IMR-90 (cell line): ENCODE data around the gene GRIN2B. TPM values are rescaled to one million over a fixed set of nuclear protein-coding genes. Genes with fewer than 3 reads are reported as not detected.
A peak's percentile ranks its signal among the peaks of the same experiment; 100 is the strongest.

ENCODE experiments used
- ATAC-seq: fragments of 200-7000 bp; cut with Tn5 transposase; 2 replicates; pipeline ENCODE4 v1.9.1; 2020; ENCODE audit warnings: low read depth, mild to moderate bottlenecking, moderate library complexity
- BruUV-seq: library from RNA; stranded (reverse); fragments of 400-500 nt; replicated peaks from 2 replicates; lab custom pipeline; 2021; lab: Mats Ljungman, UMichigan
- CTCF ChIA-PET: fragments of 300-600 bp; formaldehyde crosslinking; extraction: SDS; loops from one replicate; lab custom pipeline; 2021; ENCODE audit warnings: antibody characterized with exemption; lab: Yijun Ruan, JAX
- POLR2A ChIA-PET: fragments of 300-600 bp; sonication (Branson Sonifier 250); formaldehyde crosslinking; loops from one replicate; lab custom pipeline; 2022; ENCODE audit warnings: antibody characterized with exemption; ENCODE audit not compliant: unreplicated experiment; lab: Charles Lee
- DNase-seq: peaks from one replicate; pipeline ENCODE4 v3.0.0; 2013
- H2AFZ ChIP-seq: replicated peaks from 2 replicates; pipeline ENCODE3; 2013; ENCODE audit warnings: low read length, mild to moderate bottlenecking; ENCODE audit not compliant: poor library complexity
- H2AK5ac ChIP-seq: 2 replicates; pipeline ENCODE4 v1.6.1; 2013; ENCODE audit warnings: low read depth, low read length, inconsistent platforms
- H2AK9ac ChIP-seq: replicated peaks from 2 replicates; pipeline ENCODE3; 2013; ENCODE audit warnings: mild to moderate bottlenecking, low read depth, low read length, moderate library complexity; ENCODE audit not compliant: poor library complexity
- H2BK120ac ChIP-seq: 2 replicates; pipeline ENCODE4 v1.6.1; 2013; ENCODE audit warnings: low read depth, low read length, inconsistent platforms
- H2BK15ac ChIP-seq: 3 replicates; pipeline ENCODE4 v1.6.1; 2013; ENCODE audit warnings: low read depth, low read length, inconsistent platforms
- H2BK20ac ChIP-seq: 2 replicates; pipeline ENCODE4 v1.6.1; 2013; ENCODE audit warnings: low read depth, mild to moderate bottlenecking, inconsistent platforms, low read length, moderate library complexity
- H2BK5ac ChIP-seq: 2 replicates; pipeline ENCODE4 v1.6.1; 2013; ENCODE audit warnings: mild to moderate bottlenecking, low read depth, low read length, inconsistent platforms; ENCODE audit not compliant: poor library complexity, severe bottlenecking
- H3K14ac ChIP-seq: replicated peaks from 2 replicates; pipeline ENCODE4 v1.6.1; 2013; ENCODE audit warnings: low read depth, low read length, inconsistent platforms
- H3K18ac ChIP-seq: 2 replicates; pipeline ENCODE4 v1.6.1; 2013; ENCODE audit warnings: low read depth, low read length, control low read depth
- H3K23ac ChIP-seq: 2 replicates; pipeline ENCODE4 v1.6.1; 2013; ENCODE audit warnings: low read depth, low read length, inconsistent platforms
- H3K27ac ChIP-seq: 2 replicates; pipeline ENCODE4 v1.5.1; 2013; ENCODE audit warnings: mild to moderate bottlenecking, control low read depth, low read length; ENCODE audit not compliant: insufficient read depth
- H3K27me3 ChIP-seq: 2 replicates; pipeline ENCODE4 v1.6.1; 2013; ENCODE audit warnings: low read length; ENCODE audit not compliant: control insufficient read depth, insufficient read depth
- H3K36me3 ChIP-seq: 2 replicates; pipeline ENCODE4 v1.6.1; 2013; ENCODE audit warnings: low read length, mixed read lengths; ENCODE audit not compliant: control insufficient read depth, insufficient read depth
- H3K4ac ChIP-seq: 2 replicates; pipeline ENCODE4 v1.6.1; 2013; ENCODE audit warnings: low read depth, low read length, inconsistent platforms
- H3K4me1 ChIP-seq: 2 replicates; pipeline ENCODE4 v1.6.1; 2013; ENCODE audit warnings: low read length, mixed read lengths; ENCODE audit not compliant: control insufficient read depth, insufficient read depth
- H3K4me2 ChIP-seq: 2 replicates; pipeline ENCODE4 v1.6.1; 2013; ENCODE audit warnings: low read depth, mild to moderate bottlenecking, control low read depth, low read length, moderate library complexity
- H3K4me3 ChIP-seq: 2 replicates; pipeline ENCODE4 v1.5.1; 2013; ENCODE audit warnings: low read depth, mild to moderate bottlenecking, control low read depth, low read length, moderate library complexity; ENCODE audit not compliant: insufficient read depth
- H3K56ac ChIP-seq: 2 replicates; pipeline ENCODE4 v1.6.1; 2013; ENCODE audit warnings: low read length, inconsistent platforms; ENCODE audit not compliant: insufficient read depth; ENCODE audit errors: extremely low read depth
- H3K79me1 ChIP-seq, 2 experiments: 2 replicates each; pipeline ENCODE4 v1.6.1; 2013; ENCODE audit warnings: low read length in 2 of 2, inconsistent platforms in 1 of 2, low read depth in 1 of 2
- H3K9ac ChIP-seq: 2 replicates; pipeline ENCODE4 v1.6.1; 2013; ENCODE audit warnings: low read depth, low read length, control low read depth
- H3K9me1 ChIP-seq: 2 replicates; pipeline ENCODE4 v1.6.1; 2013; ENCODE audit warnings: low read length, inconsistent platforms; ENCODE audit not compliant: insufficient read depth
- H3K9me3 ChIP-seq: 2 replicates; pipeline ENCODE4 v1.6.1; 2013; ENCODE audit warnings: low read length; ENCODE audit not compliant: control insufficient read depth, insufficient read depth
- H4K20me1 ChIP-seq: 2 replicates; pipeline ENCODE4 v1.6.1; 2013; ENCODE audit warnings: low read length, inconsistent platforms; ENCODE audit not compliant: insufficient read depth
- H4K5ac ChIP-seq: 2 replicates; pipeline ENCODE4 v1.6.1; 2013; ENCODE audit warnings: mild to moderate bottlenecking, low read depth, low read length, control low read depth
- H4K8ac ChIP-seq, 2 experiments: 2 replicates each; pipeline ENCODE4 v1.6.1; 2013; ENCODE audit warnings: low read depth in 2 of 2, low read length in 2 of 2, control low read depth in 1 of 2, inconsistent platforms in 1 of 2
- H4K91ac ChIP-seq: 2 replicates; pipeline ENCODE4 v1.6.1; 2013; ENCODE audit warnings: low read depth, low read length, inconsistent platforms; ENCODE audit not compliant: insufficient read depth
- CEBPB ChIP-seq: IDR thresholded peaks from 2 replicates; pipeline ENCODE4 v1.6.1; 2012; ENCODE audit warnings: low read depth, low read length, improper control_type of control experiment
- FOS ChIP-seq: fragments of 150-350 bp; IDR thresholded peaks from 2 replicates; pipeline ENCODE4 v1.6.1; 2016; ENCODE audit warnings: low read depth, low read length
- MAFK ChIP-seq: IDR thresholded peaks from 2 replicates; pipeline ENCODE4 v1.6.1; 2012; ENCODE audit warnings: low read depth, low read length, improper control_type of control experiment
- MAZ ChIP-seq: IDR thresholded peaks from 2 replicates; pipeline ENCODE4 v1.6.1; 2012; ENCODE audit warnings: low read depth, mild to moderate bottlenecking, low read length, improper control_type of control experiment, moderate library complexity, borderline replicate concordance
- NFE2L2 ChIP-seq: fragments of 150-350 bp; IDR thresholded peaks from 2 replicates; pipeline ENCODE4 v1.6.1; 2016; ENCODE audit warnings: low read depth, mild to moderate bottlenecking, low read length
- POLR2A ChIP-seq: IDR thresholded peaks from 2 replicates; pipeline ENCODE4 v1.6.1; 2012; ENCODE audit warnings: mild to moderate bottlenecking, low read depth, low read length
- RAD21 ChIP-seq: IDR thresholded peaks from 2 replicates; pipeline ENCODE4 v1.6.1; 2012; ENCODE audit warnings: low read length, improper control_type of control experiment
- RFX5 ChIP-seq: IDR thresholded peaks from 2 replicates; pipeline ENCODE4 v1.8.0; 2012; ENCODE audit warnings: low read depth, mild to moderate bottlenecking, low read length, moderate library complexity
- WGBS, 2 experiments: methylation state at CpG; one replicate each; pipeline versions ENCODE4 v1.1.5 to v1.1.7; 2013; ENCODE audit warnings: missing lambda C conversion rate in 2 of 2; ENCODE audit not compliant: insufficient read length in 1 of 2; ENCODE audit errors: extremely low coverage in 2 of 2; 5-methylcytosine and 5-hydroxymethylcytosine counted together
- dilution Hi-C: fragments of 300-500 bp; cut with HindIII; formaldehyde crosslinking; loops from one replicate; pipeline ENCODE4 v1.14.3; 2018; ENCODE audit warnings: low sequenced_read_pairs; ENCODE audit not compliant: unreplicated experiment
- in situ Hi-C: fragments of 300-500 bp; cut with MboI; formaldehyde crosslinking; loops from 3 replicates; pipeline ENCODE4 v1.14.3; 2019; ENCODE audit warnings: low sequenced_read_pairs, inconsistent platforms, mixed read lengths
- intact Hi-C: fragments of 100-400 bp; cut with micrococcal nuclease; formaldehyde crosslinking; loops from 2 replicates; pipeline ENCODE4 v1.10.0; 2022
- polyA plus RNA-seq, 3 experiments: library from polyadenylated mRNA; depleted of rRNA; stranded (reverse); fragments of >200 nt; gene quantifications; 2 replicates each; pipeline ENCODE4 v1.2.3, GENCODE V29; 2012; ENCODE audit warnings: low replicate concordance in 1 of 3
- total RNA-seq: library from RNA; depleted of rRNA; stranded (reverse); fragments of >200 nt; gene quantifications from 2 replicates; pipeline ENCODE4 v1.2.3, GENCODE V29; 2012
- TF ChIP-seq, protein P1 (sequence below): fragments of 150-350 bp; IDR thresholded peaks from 2 replicates; pipeline ENCODE4 v1.6.1; 2016; ENCODE audit warnings: low read depth, mild to moderate bottlenecking, low read length, moderate library complexity, borderline replicate concordance
- TF ChIP-seq, protein P2 (sequence below): conservative IDR thresholded peaks from 2 replicates; pipeline ENCODE4 v1.5.1; 2012; ENCODE audit warnings: mild to moderate bottlenecking, low read depth, low read length, improper control_type of control experiment

GRIN2B gene
- total and polyA plus RNA-seq, 2 of the 4 experiments (the other 2 are of a cell fraction) = under 0.01 TPM; not detected in 1

DNA sequence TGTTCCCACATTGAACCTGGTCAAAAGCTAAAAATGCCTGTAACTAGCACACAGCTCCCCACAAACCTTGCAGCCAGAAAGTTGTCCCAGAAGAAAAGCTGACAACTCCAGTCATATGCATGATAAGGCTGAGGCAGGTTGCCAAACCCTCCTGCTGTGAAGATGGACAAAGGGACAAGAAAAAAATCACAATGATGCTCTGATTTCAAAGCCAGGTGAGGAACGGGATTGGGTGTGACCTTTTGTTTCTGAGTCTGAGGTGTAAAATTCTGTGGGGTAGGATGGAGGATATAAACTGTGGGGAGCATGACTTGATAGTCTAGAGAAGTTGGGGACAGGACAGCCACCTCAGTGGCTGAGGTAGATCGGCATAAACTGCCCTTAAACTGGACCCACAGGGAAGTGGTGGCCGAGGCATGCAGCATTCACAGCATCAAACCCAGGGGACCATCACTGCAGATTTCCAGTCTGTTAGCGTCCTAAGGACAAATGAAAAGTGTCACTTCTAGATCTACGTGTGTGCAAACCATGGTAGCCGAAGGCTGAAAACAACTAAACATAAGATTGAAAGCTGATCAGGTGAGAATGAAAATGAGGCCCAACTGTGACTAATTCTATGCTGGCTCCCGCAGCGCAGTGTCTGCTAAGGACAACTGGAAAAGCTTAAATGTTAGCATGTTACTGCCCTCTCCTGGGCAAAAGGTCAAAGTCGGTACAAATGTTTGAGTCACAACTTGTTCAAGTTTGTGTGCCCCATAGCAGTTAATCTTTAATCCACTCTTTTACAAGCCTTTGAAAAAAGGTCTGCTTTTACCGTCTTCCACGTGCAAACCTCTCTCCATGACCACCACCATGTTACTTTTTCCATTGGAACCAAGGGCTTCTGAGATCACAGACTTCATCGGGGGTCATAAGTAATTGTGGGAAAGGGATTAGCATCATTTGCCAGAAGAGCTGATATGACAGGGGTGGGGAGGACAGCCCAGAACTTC lies 39.8 kb downstream of the GRIN2B start:
- no peak overlapping the region for H3K9ac ChIP-seq
- ChIA-PET CTCF (interaction anchor here (0.7 kb wide), 1 partner anchor 43 kb away, joined by 3 read pairs; no protein-coding TSS in a partner anchor), POLR2A (no interaction called here)
- no peak overlapping the region for H4K91ac ChIP-seq
- no peaks in the 10 kb centered on the region for H3K36me3 ChIP-seq
- H3K18ac ChIP-seq = no peak overlapping the region
- no peak overlapping the region for H2AFZ ChIP-seq
- no peak overlapping the region for H4K5ac ChIP-seq
- no peak overlapping the region for H2AK5ac ChIP-seq
- no peak overlapping the region for H3K27ac ChIP-seq
- H3K79me1 ChIP-seq = no peaks in the 10 kb centered on the region
- no peak overlapping the region for H2BK20ac ChIP-seq
- TF ChIP-seq MAZ (no peak), RFX5 (no peak), RAD21 (no peak), NFE2L2 (no peak), FOS (no peak), MAFK (no peak), CEBPB (no peak), POLR2A (no peak)
- TF ChIP-seq, protein P1, sequence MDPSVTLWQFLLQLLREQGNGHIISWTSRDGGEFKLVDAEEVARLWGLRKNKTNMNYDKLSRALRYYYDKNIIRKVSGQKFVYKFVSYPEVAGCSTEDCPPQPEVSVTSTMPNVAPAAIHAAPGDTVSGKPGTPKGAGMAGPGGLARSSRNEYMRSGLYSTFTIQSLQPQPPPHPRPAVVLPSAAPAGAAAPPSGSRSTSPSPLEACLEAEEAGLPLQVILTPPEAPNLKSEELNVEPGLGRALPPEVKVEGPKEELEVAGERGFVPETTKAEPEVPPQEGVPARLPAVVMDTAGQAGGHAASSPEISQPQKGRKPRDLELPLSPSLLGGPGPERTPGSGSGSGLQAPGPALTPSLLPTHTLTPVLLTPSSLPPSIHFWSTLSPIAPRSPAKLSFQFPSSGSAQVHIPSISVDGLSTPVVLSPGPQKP = no peak
- TF ChIP-seq, protein P2, sequence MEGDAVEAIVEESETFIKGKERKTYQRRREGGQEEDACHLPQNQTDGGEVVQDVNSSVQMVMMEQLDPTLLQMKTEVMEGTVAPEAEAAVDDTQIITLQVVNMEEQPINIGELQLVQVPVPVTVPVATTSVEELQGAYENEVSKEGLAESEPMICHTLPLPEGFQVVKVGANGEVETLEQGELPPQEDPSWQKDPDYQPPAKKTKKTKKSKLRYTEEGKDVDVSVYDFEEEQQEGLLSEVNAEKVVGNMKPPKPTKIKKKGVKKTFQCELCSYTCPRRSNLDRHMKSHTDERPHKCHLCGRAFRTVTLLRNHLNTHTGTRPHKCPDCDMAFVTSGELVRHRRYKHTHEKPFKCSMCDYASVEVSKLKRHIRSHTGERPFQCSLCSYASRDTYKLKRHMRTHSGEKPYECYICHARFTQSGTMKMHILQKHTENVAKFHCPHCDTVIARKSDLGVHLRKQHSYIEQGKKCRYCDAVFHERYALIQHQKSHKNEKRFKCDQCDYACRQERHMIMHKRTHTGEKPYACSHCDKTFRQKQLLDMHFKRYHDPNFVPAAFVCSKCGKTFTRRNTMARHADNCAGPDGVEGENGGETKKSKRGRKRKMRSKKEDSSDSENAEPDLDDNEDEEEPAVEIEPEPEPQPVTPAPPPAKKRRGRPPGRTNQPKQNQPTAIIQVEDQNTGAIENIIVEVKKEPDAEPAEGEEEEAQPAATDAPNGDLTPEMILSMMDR = no peak
- H3K9me1 ChIP-seq = no peaks in the 10 kb centered on the region
- no peak overlapping the region for H3K4ac ChIP-seq
- no peak overlapping the region for H4K8ac ChIP-seq
- intact Hi-C loops = no loop called here
- H3K27me3 ChIP-seq = no peaks in the 10 kb centered on the region
- H3K14ac ChIP-seq = no peak overlapping the region
- dilution Hi-C loops = no loop called here
- H3K4me1 ChIP-seq = no peaks in the 10 kb centered on the region
- in situ Hi-C loops = no loop called here
- peaks cover 2% of the 10 kb centered on the region; the same call in 1 of the 2 replicates for H3K9me3 ChIP-seq
- H2BK120ac ChIP-seq = no peak overlapping the region
- BruUV-seq = no TSS peak
- peak; percentile 0 for DNase-seq
- H2BK5ac ChIP-seq = no peak overlapping the region
- no peaks in the 10 kb centered on the region for H4K20me1 ChIP-seq
- no peak overlapping the region for H2BK15ac ChIP-seq
- ATAC-seq = no peak
- no peak overlapping the region for H3K23ac ChIP-seq
- WGBS, 2 experiments = 6% methylated on average over 2 of the region's 12 CpGs; no CpG with 5 or more reads in 1 of the 2 experiments
- no peak overlapping the region for H3K4me3 ChIP-seq
- H3K4me2 ChIP-seq = no peak overlapping the region
- no peak overlapping the region for H2AK9ac ChIP-seq
- H3K56ac ChIP-seq = no peak overlapping the region
